GM12878 (cell line): Measurements from ENCODE around the gene OR8A1. TPM values are rescaled to one million over a fixed set of nuclear protein-coding genes. Genes with fewer than 3 reads are reported as not detected.

Experiments used
- ATAC-seq: fragments of 200-7000 bp; cut with Tn5 transposase; 3 replicates; pipeline ENCODE4 v1.9.1; 2020; ENCODE audit warnings: mild to moderate bottlenecking, moderate library complexity
- BruUV-seq: library from RNA; stranded (reverse); fragments of 400-500 nt; replicated peaks from 2 replicates; lab custom pipeline; 2021; lab: Mats Ljungman, UMichigan
- CTCF ChIA-PET: fragments of 300-600 bp; sonication (Branson Sonifier 250); formaldehyde crosslinking; extraction: SDS; loops from one replicate; lab custom pipeline; 2021; ENCODE audit warnings: inconsistent platforms; lab: Yijun Ruan, JAX
- POLR2A ChIA-PET: fragments of 350-600 bp; formaldehyde crosslinking; extraction: SDS; loops from one replicate; lab custom pipeline; 2021; ENCODE audit warnings: inconsistent platforms; lab: Charles Lee
- RAD21 ChIA-PET: fragments of 300-600 bp; sonication (Branson Sonifier 250); formaldehyde crosslinking; loops from one replicate; lab custom pipeline; 2023; ENCODE audit warnings: antibody characterized with exemption; ENCODE audit not compliant: unreplicated experiment; lab: Charles Lee
- SMC1A ChIA-PET: fragments of 300-600 bp; sonication (Branson Sonifier 250); formaldehyde crosslinking; loops from one replicate; lab custom pipeline; 2023; ENCODE audit not compliant: unreplicated experiment, uncharacterized antibody; lab: Charles Lee
- DNase-seq: peaks from one replicate; pipeline ENCODE4 v3.0.0-alpha.2; 2011; ENCODE audit warnings: low read depth, low spot score
- FAIRE-seq: peaks from 3 replicates; lab custom pipeline; 2011; peaks lifted over from hg19 to GRCh38; lab: Jason Lieb, UNC
- H2AFZ ChIP-seq: 2 replicates; pipeline ENCODE4 v1.6.0; 2011; ENCODE audit warnings: low read depth, low read length, control low read depth; ENCODE audit not compliant: control insufficient read depth
- H3K27ac ChIP-seq: 2 replicates; pipeline ENCODE4 v1.5.1; 2011; ENCODE audit warnings: control low read depth; ENCODE audit not compliant: control insufficient read depth, insufficient read depth
- H3K27me3 ChIP-seq, 2 experiments: replicated peaks in 1 of 2; 2 replicates each; pipeline versions ENCODE4 v1.6.0 to v1.6.1; 2011; ENCODE audit warnings: low read length in 1 of 2; ENCODE audit not compliant: control insufficient read depth in 2 of 2, insufficient read depth in 2 of 2
- H3K36me3 ChIP-seq, 2 experiments: 2 replicates each; pipeline ENCODE4 v1.5.1; 2011; ENCODE audit warnings: low read length in 1 of 2; ENCODE audit not compliant: control insufficient read depth in 2 of 2, insufficient read depth in 2 of 2
- H3K4me1 ChIP-seq: 2 replicates; pipeline ENCODE4 v1.6.1; 2011; ENCODE audit warnings: mild to moderate bottlenecking, low read length, moderate library complexity, mixed read lengths; ENCODE audit not compliant: control insufficient read depth, insufficient read depth
- H3K4me2 ChIP-seq: 2 replicates; pipeline ENCODE4 v1.6.0; 2011; ENCODE audit warnings: control low read depth; ENCODE audit not compliant: control insufficient read depth, insufficient read depth
- H3K4me3 ChIP-seq: fragments of 200-600 bp; sonication (generic); 2 replicates; pipeline ENCODE4 v1.5.1; 2016
- H3K79me2 ChIP-seq: 2 replicates; pipeline ENCODE4 v1.6.0; 2011; ENCODE audit warnings: low read length; ENCODE audit not compliant: control insufficient read depth, insufficient read depth
- H3K9ac ChIP-seq: 2 replicates; pipeline ENCODE4 v1.8.0; 2011; ENCODE audit warnings: low read length, control low read depth, mixed read lengths; ENCODE audit not compliant: control insufficient read depth, insufficient read depth
- H3K9me3 ChIP-seq: replicated peaks from 3 replicates; pipeline ENCODE4 v1.5.1; 2011; ENCODE audit warnings: mild to moderate bottlenecking, low read length; ENCODE audit not compliant: control insufficient read depth, insufficient read depth
- H4K20me1 ChIP-seq: 2 replicates; pipeline ENCODE4 v1.6.0; 2011; ENCODE audit not compliant: control insufficient read depth, insufficient read depth
- ETV6 ChIP-seq, 2 experiments: fragments of 450-650 bp in 1 of 2; IDR thresholded peaks in 1 of 2; conservative IDR thresholded peaks in 1 of 2; 2 replicates each; pipeline ENCODE4 v1.6.1; 2014; ENCODE audit warnings: antibody characterized with exemption in 1 of 2, borderline replicate concordance in 1 of 2, low read depth in 1 of 2, mild to moderate bottlenecking in 1 of 2, moderate library complexity in 1 of 2
- KDM1A ChIP-seq: fragments of 200-600 bp; sonication (generic); IDR thresholded peaks from 2 replicates; pipeline ENCODE4 v1.6.1; 2016; ENCODE audit warnings: borderline replicate concordance
- MEF2B ChIP-seq: fragments of 450-650 bp; IDR thresholded peaks from 2 replicates; pipeline ENCODE4 v1.6.1; 2018; ENCODE audit warnings: mild to moderate bottlenecking, moderate library complexity; ENCODE audit not compliant: partially characterized antibody, poor library complexity, severe bottlenecking
- NR2C2 ChIP-seq: IDR thresholded peaks from 2 replicates; pipeline ENCODE4 v1.6.1; 2011; ENCODE audit warnings: borderline replicate concordance, low read depth; ENCODE audit not compliant: control insufficient read depth, insufficient read length
- RBBP5 ChIP-seq: fragments of 200-600 bp; sonication (generic); conservative IDR thresholded peaks from 2 replicates; pipeline ENCODE4 v1.6.1; 2016
- ZNF207 ChIP-seq: fragments of 450-650 bp; IDR thresholded peaks from 2 replicates; pipeline ENCODE4 v1.6.1; 2014; ENCODE audit warnings: antibody characterized with exemption, mild to moderate bottlenecking, borderline replicate concordance
- WGBS: methylation state at CpG from one replicate; pipeline ENCODE4 v1.1.6; 2016; ENCODE audit warnings: low lambda C conversion rate; ENCODE audit not compliant: insufficient replicate concordance, insufficient coverage; ENCODE audit errors: missing lambda C conversion rate; 5-methylcytosine and 5-hydroxymethylcytosine counted together
- in situ Hi-C: fragments of 300-500 bp; cut with MboI; formaldehyde crosslinking; loops from 9 replicates; pipeline ENCODE4 v1.14.3; 2018; ENCODE audit warnings: mixed read lengths
- intact Hi-C: fragments of 100-400 bp; cut with micrococcal nuclease; formaldehyde crosslinking; loops from one replicate; pipeline ENCODE4 v1.14.2; 2022; ENCODE audit not compliant: unreplicated experiment
- polyA plus RNA-seq, 11 experiments: library from polyadenylated mRNA; depleted of rRNA in 4 of 11; unstranded in 6 of 11; stranded (reverse) in 5 of 11; fragments of >200 nt; fragmentation: Nextera tagmentation in 4 of 11; fragmentation: Illumina TruSeq in 1 of 11; extraction: Ambion mirVana in 4 of 11; extraction: Trizol in 1 of 11; gene quantifications; 1 replicate in 1 of 11; 2 replicates in 10 of 11; pipeline versions ENCODE4 v1.2.1 to v1.2.3, GENCODE V29; 2011 to 2016; ENCODE audit warnings: inconsistent platforms in 2 of 11, missing spikeins in 2 of 11, low read depth in 1 of 11
- total RNA-seq, 4 experiments: library from RNA; depleted of rRNA in 3 of 4; stranded (reverse); fragments of >200 nt in 3 of 4; fragmentation: Illumina TruSeq in 1 of 4; extraction: Trizol in 1 of 4; gene quantifications; 2 replicates each; pipeline versions ENCODE4 v1.2.1 to v1.2.3, GENCODE V29; 2013 to 2021
- TF ChIP-seq, protein P1 (sequence below): fragments of 150-350 bp; IDR thresholded peaks from 2 replicates; pipeline ENCODE4 v1.6.1; 2016; ENCODE audit warnings: low read depth, low read length
- TF ChIP-seq, protein P2 (sequence below): fragments of 450-650 bp; IDR thresholded peaks from 2 replicates; pipeline ENCODE4 v1.6.1; 2017; ENCODE audit warnings: mild to moderate bottlenecking, low read depth, inconsistent platforms; ENCODE audit not compliant: poor library complexity, severe bottlenecking

OR8A1 gene
- total and polyA plus RNA-seq, 10 of the 15 experiments (the other 5 are each of a cell fraction or from before 2014, with no cell fraction given) = not detected

DNA sequence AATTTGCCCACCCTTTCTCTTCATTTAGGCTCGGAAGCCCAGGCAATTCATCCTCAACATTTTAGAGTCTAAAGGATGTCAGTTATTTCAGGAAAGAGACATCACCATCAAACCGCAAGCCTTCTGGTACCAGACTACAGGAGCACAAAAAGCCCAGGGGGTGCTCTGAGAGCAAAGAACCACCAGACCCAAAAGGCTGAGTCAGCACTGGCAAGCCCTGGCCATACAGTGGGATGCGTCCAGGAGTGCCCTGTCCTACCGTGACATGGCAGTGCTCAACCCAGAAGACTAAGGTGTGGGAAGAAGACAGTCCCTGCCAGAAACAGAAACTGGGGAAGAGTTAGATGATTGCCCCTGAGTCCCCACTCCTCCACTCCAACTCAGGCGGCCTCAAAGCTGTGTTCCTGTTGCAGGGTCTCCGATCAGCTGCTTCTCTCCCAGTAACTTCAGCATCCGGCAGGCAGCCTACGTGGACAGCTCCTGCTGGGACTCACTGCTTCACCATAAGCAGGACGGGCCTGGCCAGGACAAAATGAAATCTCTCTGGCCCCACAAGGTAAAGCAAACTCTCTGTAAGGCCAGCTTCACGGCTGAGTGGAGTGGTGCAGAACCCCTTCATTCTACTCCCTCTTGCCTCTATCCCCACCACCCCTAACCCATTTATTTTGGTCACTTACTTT lies 42.9 kb downstream of the OR8A1 start:
- Histone ChIP-seq H3K27ac (no peak overlapping the region), H3K79me2 (no peaks in the 10 kb centered on the region), H2AFZ (no peak overlapping the region), H3K36me3 (no peaks in the 10 kb centered on the region), H3K9ac (no peak overlapping the region)
- RAD21 ChIA-PET = no interaction called here
- intact Hi-C loops = no loop called here
- no peak for TF ChIP-seq MEF2B
- TF ChIP-seq, all 136 proteins: peak for 0
- no peaks in the 10 kb centered on the region for H3K9me3 ChIP-seq
- no peak for ATAC-seq
- no peaks in the 10 kb centered on the region for H3K4me1 ChIP-seq
- no TSS peak for BruUV-seq
- 41% methylated on average over 10 of the region's 10 CpGs for WGBS
- ChIA-PET SMC1A (no interaction called here), CTCF (no interaction called here), POLR2A (interaction anchor here (1.3 kb wide), 1 partner anchor 341 kb away, joined by 3 read pairs; the partner anchor contains the start of gene CCDC15)
- no peak overlapping the region for H3K4me2 ChIP-seq
- no peaks in the 10 kb centered on the region for H3K27me3 ChIP-seq
- FAIRE-seq = no peak
- DNase-seq = no peak
- in situ Hi-C loops = no loop called here
- H4K20me1 ChIP-seq = no peaks in the 10 kb centered on the region
- H3K4me3 ChIP-seq = no peak overlapping the region

DNA sequence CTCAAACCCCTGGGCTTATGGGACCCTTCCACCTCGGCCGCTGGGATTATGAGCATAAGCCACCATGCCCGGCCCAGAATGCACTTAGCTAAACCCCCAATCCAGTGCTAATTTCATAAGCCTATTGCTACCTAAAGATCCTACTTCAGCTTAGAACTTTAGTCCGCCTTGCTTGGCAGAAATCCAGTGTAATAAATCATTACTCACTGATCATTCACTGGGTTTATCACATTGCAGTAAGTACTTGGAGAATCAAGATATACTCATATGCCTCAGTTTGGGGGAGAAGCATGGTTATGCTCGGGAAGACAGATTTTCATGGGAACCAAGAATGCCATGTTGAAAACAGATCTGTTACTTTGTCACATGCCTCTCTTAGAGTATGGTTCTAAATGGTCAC lies 49.1 kb downstream of the OR8A1 start:
- ChIA-PET RAD21 (interaction anchor here (1.2 kb wide), 1 partner anchor 9 kb away, joined by 5 read pairs; no protein-coding TSS in a partner anchor), CTCF (no interaction called here), SMC1A (no interaction called here), POLR2A (no interaction called here)
- 34% methylated on average over 5 of the region's 5 CpGs for WGBS
- no peak overlapping the region for H3K27ac ChIP-seq
- no peak for ATAC-seq
- no peak overlapping the region for H3K4me2 ChIP-seq
- no peaks in the 10 kb centered on the region for H3K4me1 ChIP-seq
- H4K20me1 ChIP-seq = no peaks in the 10 kb centered on the region
- no peak for DNase-seq
- H3K79me2 ChIP-seq = peaks cover 14% of the 10 kb centered on the region
- no peak overlapping the region for H3K4me3 ChIP-seq
- no peaks in the 10 kb centered on the region for H3K36me3 ChIP-seq
- no peaks in the 10 kb centered on the region for H3K9me3 ChIP-seq
- in situ Hi-C loops = no loop called here
- no TSS peak for BruUV-seq
- intact Hi-C loops = no loop called here
- H3K27me3 ChIP-seq = peaks cover 0 to 2% of the 10 kb centered on the region in 2 experiments; a peak in 1 of 4 replicates
- no peak overlapping the region for H3K9ac ChIP-seq
- no peak overlapping the region for H2AFZ ChIP-seq
- no peak for FAIRE-seq
- no peak for TF ChIP-seq RBBP5
- no peak for TF ChIP-seq NR2C2
- TF ChIP-seq, protein P1, sequence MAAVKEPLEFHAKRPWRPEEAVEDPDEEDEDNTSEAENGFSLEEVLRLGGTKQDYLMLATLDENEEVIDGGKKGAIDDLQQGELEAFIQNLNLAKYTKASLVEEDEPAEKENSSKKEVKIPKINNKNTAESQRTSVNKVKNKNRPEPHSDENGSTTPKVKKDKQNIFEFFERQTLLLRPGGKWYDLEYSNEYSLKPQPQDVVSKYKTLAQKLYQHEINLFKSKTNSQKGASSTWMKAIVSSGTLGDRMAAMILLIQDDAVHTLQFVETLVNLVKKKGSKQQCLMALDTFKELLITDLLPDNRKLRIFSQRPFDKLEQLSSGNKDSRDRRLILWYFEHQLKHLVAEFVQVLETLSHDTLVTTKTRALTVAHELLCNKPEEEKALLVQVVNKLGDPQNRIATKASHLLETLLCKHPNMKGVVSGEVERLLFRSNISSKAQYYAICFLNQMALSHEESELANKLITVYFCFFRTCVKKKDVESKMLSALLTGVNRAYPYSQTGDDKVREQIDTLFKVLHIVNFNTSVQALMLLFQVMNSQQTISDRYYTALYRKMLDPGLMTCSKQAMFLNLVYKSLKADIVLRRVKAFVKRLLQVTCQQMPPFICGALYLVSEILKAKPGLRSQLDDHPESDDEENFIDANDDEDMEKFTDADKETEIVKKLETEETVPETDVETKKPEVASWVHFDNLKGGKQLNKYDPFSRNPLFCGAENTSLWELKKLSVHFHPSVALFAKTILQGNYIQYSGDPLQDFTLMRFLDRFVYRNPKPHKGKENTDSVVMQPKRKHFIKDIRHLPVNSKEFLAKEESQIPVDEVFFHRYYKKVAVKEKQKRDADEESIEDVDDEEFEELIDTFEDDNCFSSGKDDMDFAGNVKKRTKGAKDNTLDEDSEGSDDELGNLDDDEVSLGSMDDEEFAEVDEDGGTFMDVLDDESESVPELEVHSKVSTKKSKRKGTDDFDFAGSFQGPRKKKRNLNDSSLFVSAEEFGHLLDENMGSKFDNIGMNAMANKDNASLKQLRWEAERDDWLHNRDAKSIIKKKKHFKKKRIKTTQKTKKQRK = no peak
- TF ChIP-seq KDM1A = no peak
- TF ChIP-seq ETV6 (conservative IDR thresholded peaks at IDR 0.05 in 1 of 2, IDR thresholded peaks at IDR 0.05 in 1 of 2; ENCODE audit: borderline replicate concordance in 1 of 2, low read depth in 1 of 2) = no peak
- TF ChIP-seq, protein P2, sequence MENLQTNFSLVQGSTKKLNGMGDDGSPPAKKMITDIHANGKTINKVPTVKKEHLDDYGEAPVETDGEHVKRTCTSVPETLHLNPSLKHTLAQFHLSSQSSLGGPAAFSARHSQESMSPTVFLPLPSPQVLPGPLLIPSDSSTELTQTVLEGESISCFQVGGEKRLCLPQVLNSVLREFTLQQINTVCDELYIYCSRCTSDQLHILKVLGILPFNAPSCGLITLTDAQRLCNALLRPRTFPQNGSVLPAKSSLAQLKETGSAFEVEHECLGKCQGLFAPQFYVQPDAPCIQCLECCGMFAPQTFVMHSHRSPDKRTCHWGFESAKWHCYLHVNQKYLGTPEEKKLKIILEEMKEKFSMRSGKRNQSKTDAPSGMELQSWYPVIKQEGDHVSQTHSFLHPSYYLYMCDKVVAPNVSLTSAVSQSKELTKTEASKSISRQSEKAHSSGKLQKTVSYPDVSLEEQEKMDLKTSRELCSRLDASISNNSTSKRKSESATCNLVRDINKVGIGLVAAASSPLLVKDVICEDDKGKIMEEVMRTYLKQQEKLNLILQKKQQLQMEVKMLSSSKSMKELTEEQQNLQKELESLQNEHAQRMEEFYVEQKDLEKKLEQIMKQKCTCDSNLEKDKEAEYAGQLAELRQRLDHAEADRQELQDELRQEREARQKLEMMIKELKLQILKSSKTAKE = no peak
- TF ChIP-seq ZNF207 = no peak
